ENCODE results near the gene COL5A3. TPM values are rescaled to one million over a fixed set of nuclear protein-coding genes. Genes with fewer than 3 reads are reported as not detected.

COL5A3 gene
- total and polyA plus RNA-seq, 10 donors = 0.51 to 4.8 (median 1.0) TPM

DNA sequence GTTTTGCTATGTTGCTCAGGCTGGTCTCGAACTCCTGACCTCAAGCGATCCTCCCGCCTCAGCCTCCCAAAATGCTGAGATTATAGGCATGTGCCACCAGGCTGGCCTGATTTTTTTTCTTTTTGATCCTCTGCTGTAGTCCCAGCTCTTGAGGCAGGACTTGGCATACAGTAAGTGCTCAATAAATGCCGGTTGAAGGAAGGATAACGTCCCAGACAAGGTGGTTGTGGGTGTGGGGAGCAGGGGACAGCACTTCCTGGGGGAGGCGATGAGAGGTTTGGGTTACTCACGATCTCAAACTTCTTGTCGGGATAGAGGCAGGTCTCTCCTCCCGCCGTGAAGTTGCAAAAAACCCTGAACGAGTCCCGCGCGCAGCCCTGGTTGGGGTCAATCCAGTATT lies 44.3 kb downstream of the COL5A3 start:
- Histone ChIP-seq H3K4me1 (no peaks in the 10 kb centered on the region), H3K27me3 (replicated peaks in 1 of 7) (peaks cover 0 to 80% (median 10%) of the 10 kb centered on the region in 7 donors), H3K27ac (no peak overlapping the region), H3K9me3 (no peaks in the 10 kb centered on the region), H3K4me3 (no peak overlapping the region), H3K36me3 (no peaks in the 10 kb centered on the region)
- DNase-seq = no peak
- 32 to 51% (median 37%) methylated on average over 8 to 14 of the region's 14 CpGs for WGBS, 5 donors
- TF ChIP-seq POLR2A (IDR thresholded peaks at IDR 0.05) = no peak
- TF ChIP-seq POLR2AphosphoS5 (IDR thresholded peaks at IDR 0.05) = no peak
- TF ChIP-seq, protein P1, sequence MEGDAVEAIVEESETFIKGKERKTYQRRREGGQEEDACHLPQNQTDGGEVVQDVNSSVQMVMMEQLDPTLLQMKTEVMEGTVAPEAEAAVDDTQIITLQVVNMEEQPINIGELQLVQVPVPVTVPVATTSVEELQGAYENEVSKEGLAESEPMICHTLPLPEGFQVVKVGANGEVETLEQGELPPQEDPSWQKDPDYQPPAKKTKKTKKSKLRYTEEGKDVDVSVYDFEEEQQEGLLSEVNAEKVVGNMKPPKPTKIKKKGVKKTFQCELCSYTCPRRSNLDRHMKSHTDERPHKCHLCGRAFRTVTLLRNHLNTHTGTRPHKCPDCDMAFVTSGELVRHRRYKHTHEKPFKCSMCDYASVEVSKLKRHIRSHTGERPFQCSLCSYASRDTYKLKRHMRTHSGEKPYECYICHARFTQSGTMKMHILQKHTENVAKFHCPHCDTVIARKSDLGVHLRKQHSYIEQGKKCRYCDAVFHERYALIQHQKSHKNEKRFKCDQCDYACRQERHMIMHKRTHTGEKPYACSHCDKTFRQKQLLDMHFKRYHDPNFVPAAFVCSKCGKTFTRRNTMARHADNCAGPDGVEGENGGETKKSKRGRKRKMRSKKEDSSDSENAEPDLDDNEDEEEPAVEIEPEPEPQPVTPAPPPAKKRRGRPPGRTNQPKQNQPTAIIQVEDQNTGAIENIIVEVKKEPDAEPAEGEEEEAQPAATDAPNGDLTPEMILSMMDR (IDR thresholded peaks at IDR 0.05 in 8 of 11, conservative IDR thresholded peaks at IDR 0.05 in 3 of 11) = no peak
- intact Hi-C loops (cut with DNase I; ENCODE audit: low total_unique reads) = no loop called here

DNA sequence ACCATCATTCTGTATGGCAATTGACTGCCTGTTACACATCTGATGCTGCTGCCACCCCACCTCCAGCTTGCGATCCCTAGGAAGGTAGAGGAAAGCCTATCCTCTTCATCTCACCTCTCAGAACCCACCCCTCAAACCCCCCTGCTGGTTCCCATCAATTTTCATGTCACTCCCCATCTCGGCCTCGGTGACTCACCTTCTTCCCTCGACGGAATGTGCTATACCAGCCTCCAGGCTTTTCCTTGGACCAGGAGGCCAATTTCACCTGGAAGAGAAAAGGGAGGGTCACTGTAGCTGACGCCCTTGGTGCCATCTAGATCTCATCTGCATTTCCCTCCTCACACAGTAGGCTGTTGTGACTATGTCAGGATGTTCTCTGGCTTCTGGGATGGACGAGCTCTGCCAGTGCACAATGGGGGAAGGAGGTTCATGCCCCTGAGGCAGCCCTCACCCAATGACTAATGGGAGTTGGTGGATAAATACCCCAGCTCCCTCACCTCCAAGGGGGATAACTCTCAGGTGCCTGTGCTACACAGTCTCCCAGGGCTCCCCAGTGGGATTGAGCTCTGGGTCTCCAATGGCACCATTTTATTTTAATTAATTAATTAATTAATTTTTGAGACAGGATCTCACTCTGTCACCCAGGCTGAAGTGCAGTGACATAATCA lies 47.5 kb downstream of the COL5A3 start:
- no peak overlapping the region for H3K4me3 ChIP-seq
- DNase-seq = no peak
- no peaks in the 10 kb centered on the region for H3K4me1 ChIP-seq
- H3K9me3 ChIP-seq = no peaks in the 10 kb centered on the region
- WGBS, 5 donors = 37 to 56% (median 46%) methylated on average over 7 of the region's 7 CpGs
- H3K36me3 ChIP-seq = no peaks in the 10 kb centered on the region
- TF ChIP-seq POLR2AphosphoS5 (IDR thresholded peaks at IDR 0.05) (no peak), POLR2A (IDR thresholded peaks at IDR 0.05) (no peak)
- TF ChIP-seq, protein P1 (IDR thresholded peaks at IDR 0.05 in 8 of 11, conservative IDR thresholded peaks at IDR 0.05 in 3 of 11) = no peak
- no peak overlapping the region for H3K27ac ChIP-seq
- H3K27me3 ChIP-seq (replicated peaks in 1 of 7) = peaks cover 0 to 79% (median 10%) of the 10 kb centered on the region in 7 donors
- intact Hi-C loops (cut with DNase I; ENCODE audit: low total_unique reads) = no loop called here

DNA sequence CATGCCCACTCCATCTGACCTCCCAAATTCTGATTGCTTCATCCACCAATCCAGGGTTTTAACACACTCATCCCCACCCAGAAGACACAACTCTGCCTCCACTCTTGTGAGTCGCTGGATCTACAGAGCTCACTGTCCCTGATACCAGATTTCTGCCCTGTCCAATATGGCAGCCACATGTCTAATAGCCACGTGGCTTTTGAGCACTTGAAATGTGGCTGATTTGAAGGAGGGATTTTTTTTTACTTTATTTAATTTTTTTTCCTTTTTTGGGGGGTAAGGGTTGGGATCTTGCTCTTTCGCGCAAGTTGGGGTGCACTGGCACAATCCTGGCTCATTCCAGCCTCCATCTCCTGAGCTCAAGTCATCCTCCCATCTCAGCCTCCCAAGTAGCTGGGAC lies 49.2 kb downstream of the COL5A3 start:
- H3K36me3 ChIP-seq = no peaks in the 10 kb centered on the region
- no peak for DNase-seq
- H3K27me3 ChIP-seq (replicated peaks in 1 of 7) = peaks cover 0 to 69% (median 4%) of the 10 kb centered on the region in 7 donors
- intact Hi-C loops (cut with DNase I; ENCODE audit: low total_unique reads) = no loop called here
- H3K9me3 ChIP-seq = no peaks in the 10 kb centered on the region
- H3K27ac ChIP-seq = no peak overlapping the region
- TF ChIP-seq POLR2AphosphoS5 (IDR thresholded peaks at IDR 0.05) = no peak
- no peak for TF ChIP-seq POLR2A (IDR thresholded peaks at IDR 0.05)
- 76 to 87% (median 82%) methylated on average over 4 of the region's 4 CpGs for WGBS, 5 donors
- no peak overlapping the region for H3K4me3 ChIP-seq
- H3K4me1 ChIP-seq = no peaks in the 10 kb centered on the region

DNA sequence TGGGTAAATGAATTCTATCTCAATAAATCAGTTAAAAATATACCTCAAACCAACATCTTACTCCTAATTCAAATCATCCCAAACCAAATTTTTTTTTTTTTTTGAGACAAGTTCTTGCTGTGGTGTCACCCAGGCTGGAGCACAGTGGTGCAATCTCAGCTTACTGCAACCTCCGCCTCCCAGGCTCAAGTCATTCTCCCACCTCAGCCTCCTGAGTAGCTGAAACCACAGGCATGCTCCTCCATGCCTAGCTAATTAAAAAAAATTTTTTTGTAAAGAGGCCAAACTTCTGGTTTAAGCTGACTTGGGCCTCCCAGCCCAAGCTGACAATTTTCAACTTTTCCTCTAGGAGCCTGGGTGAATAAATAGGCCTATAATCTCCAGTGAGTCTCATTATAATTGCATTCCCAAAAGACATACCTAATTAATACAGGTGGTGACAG lies 51.9 kb downstream of the COL5A3 start:
- WGBS, 5 donors = 82 to 93% (median 92%) methylated on average over 1 of the region's 1 CpG
- intact Hi-C loops (cut with DNase I; ENCODE audit: low total_unique reads) = no loop called here
- TF ChIP-seq POLR2A (IDR thresholded peaks at IDR 0.05) = no peak
- no peak for TF ChIP-seq POLR2AphosphoS5 (IDR thresholded peaks at IDR 0.05)
- TF ChIP-seq, protein P1 (IDR thresholded peaks at IDR 0.05 in 8 of 11, conservative IDR thresholded peaks at IDR 0.05 in 3 of 11) = no peak
- Histone ChIP-seq H3K4me1 (no peaks in the 10 kb centered on the region), H3K9me3 (no peaks in the 10 kb centered on the region), H3K36me3 (no peaks in the 10 kb centered on the region), H3K27me3 (replicated peaks in 1 of 7) (peaks cover 0 to 54% (median 0%) of the 10 kb centered on the region in 7 donors), H3K27ac (no peak overlapping the region), H3K4me3 (no peak overlapping the region)
- no peak for DNase-seq

Data from spleen (tissue), 11 donors.